HepG2 (cell line): ENCODE measurements around the gene SHF. TPM values are rescaled to one million over a fixed set of nuclear protein-coding genes. Genes with fewer than 3 reads are reported as not detected.

Experiments used
- CREM ChIP-seq, 2 experiments: sonication (generic) in 1 of 2; formaldehyde crosslinking in 1 of 2; IDR thresholded peaks; 2 replicates each; pipeline versions ENCODE4 v1.4.0 to v1.6.1; 2016 to 2020; ENCODE audit warnings: antibody characterized with exemption in 1 of 2, mild to moderate bottlenecking in 1 of 2, missing genetic modification reagents in 1 of 2
- DPF2 ChIP-seq: sonication (generic); formaldehyde crosslinking; IDR thresholded peaks from 2 replicates; pipeline ENCODE4 v1.4.0; 2020; ENCODE audit warnings: mild to moderate bottlenecking, low read depth, missing genetic modification reagents, borderline replicate concordance
- EP300 ChIP-seq, 3 experiments: sonication (generic) in 1 of 3; formaldehyde crosslinking in 1 of 3; IDR thresholded peaks; 2 replicates each; pipeline versions ENCODE4 v1.5.1 to v1.6.1; 2011 to 2020; ENCODE audit warnings: low read depth in 2 of 3, low read length in 2 of 3, borderline replicate concordance in 1 of 3, improper control_type of control experiment in 1 of 3, mild to moderate bottlenecking in 1 of 3, missing genetic modification reagents in 1 of 3, moderate library complexity in 1 of 3
- GABPB1 ChIP-seq: IDR thresholded peaks from 2 replicates; pipeline ENCODE4 v1.6.1; 2016; ENCODE audit warnings: mild to moderate bottlenecking, missing genetic modification reagents, moderate library complexity, missing compliant biosample characterization
- MAZ ChIP-seq, 2 experiments: sonication (generic) in 1 of 2; formaldehyde crosslinking in 1 of 2; IDR thresholded peaks; 2 replicates each; pipeline versions ENCODE4 v1.5.0 to v1.6.1; 2012 to 2020; ENCODE audit warnings: low read depth in 2 of 2, mild to moderate bottlenecking in 2 of 2, borderline replicate concordance in 1 of 2, improper control_type of control experiment in 1 of 2, low read length in 1 of 2, missing genetic modification reagents in 1 of 2, moderate library complexity in 1 of 2
- MIXL1 ChIP-seq: IDR thresholded peaks from 2 replicates; pipeline ENCODE4 v1.6.1; 2016
- REL ChIP-seq: sonication (generic); formaldehyde crosslinking; conservative IDR thresholded peaks from 2 replicates; pipeline ENCODE4 v1.8.0; 2022; ENCODE audit warnings: mild to moderate bottlenecking, missing genetic modification reagents, moderate library complexity
- RFX1 ChIP-seq: fragments of 450-650 bp; IDR thresholded peaks from 2 replicates; pipeline ENCODE4 v1.6.1; 2017
- SOX6 ChIP-seq, 2 experiments: fragments of 450-650 bp in 1 of 2; sonication (generic) in 1 of 2; formaldehyde crosslinking in 1 of 2; IDR thresholded peaks; 2 replicates each; pipeline versions ENCODE4 v1.4.0 to v1.6.1; 2017 to 2020; ENCODE audit warnings: antibody characterized with exemption in 1 of 2, mild to moderate bottlenecking in 1 of 2, missing genetic modification reagents in 1 of 2
- ZNF263 ChIP-seq: sonication (generic); formaldehyde crosslinking; IDR thresholded peaks from 2 replicates; pipeline ENCODE4 v1.4.0; 2020; ENCODE audit warnings: missing genetic modification reagents
- ZNF569 ChIP-seq: sonication (generic); formaldehyde crosslinking; IDR thresholded peaks from 2 replicates; pipeline ENCODE4 v1.5.0; 2020; ENCODE audit warnings: mild to moderate bottlenecking, missing genetic modification reagents, moderate library complexity, borderline replicate concordance
- ZNF761 ChIP-seq: sonication (generic); formaldehyde crosslinking; conservative IDR thresholded peaks from 2 replicates; pipeline ENCODE4 v1.4.0; 2020; ENCODE audit warnings: mild to moderate bottlenecking, missing genetic modification reagents
- polyA plus RNA-seq, 8 experiments: library from polyadenylated mRNA; depleted of rRNA in 3 of 8; stranded (reverse) in 7 of 8; unstranded in 1 of 8; fragments of >200 nt; fragmentation: Illumina TruSeq in 4 of 8; extraction: Trizol in 4 of 8; gene quantifications; 2 replicates each; pipeline versions ENCODE4 v1.2.1 to v1.2.3, GENCODE V29; 2011 to 2016; ENCODE audit warnings: low read depth in 4 of 8, missing spikeins in 1 of 8, mixed read lengths in 1 of 8; ENCODE audit not compliant: insufficient read depth in 1 of 8
- total RNA-seq, 5 experiments: library from RNA; depleted of rRNA; stranded (reverse); fragments of >200 nt; fragmentation: Illumina TruSeq; extraction: Trizol; gene quantifications; 2 replicates each; pipeline ENCODE4 v1.2.3, GENCODE V29; 2016; ENCODE audit warnings: low read depth in 1 of 5
- TF ChIP-seq, protein P1 (sequence below): sonication (generic); formaldehyde crosslinking; IDR thresholded peaks from 2 replicates; pipeline ENCODE4 v1.5.1; 2020; ENCODE audit warnings: missing genetic modification reagents, mild to moderate bottlenecking, borderline replicate concordance
- TF ChIP-seq, protein P2 (sequence below): sonication (generic); formaldehyde crosslinking; IDR thresholded peaks from 2 replicates; pipeline ENCODE4 v1.9.0; 2022; ENCODE audit warnings: low read depth, missing genetic modification reagents
- TF ChIP-seq, protein P3 (sequence below): sonication (generic); formaldehyde crosslinking; IDR thresholded peaks from 2 replicates; pipeline ENCODE4 v1.4.0; 2020; ENCODE audit warnings: mild to moderate bottlenecking, low read depth, missing genetic modification reagents
- TF ChIP-seq, protein P4 (sequence below): sonication (generic); formaldehyde crosslinking; IDR thresholded peaks from 2 replicates; pipeline ENCODE4 v1.4.0; 2020; ENCODE audit warnings: missing genetic modification reagents, borderline replicate concordance

Gene SHF
- total and polyA plus RNA-seq, 2 of the 13 experiments (the other 11 are each of a cell fraction or from before 2014, with no cell fraction given) = 20.9 to 25.5 TPM

DNA sequence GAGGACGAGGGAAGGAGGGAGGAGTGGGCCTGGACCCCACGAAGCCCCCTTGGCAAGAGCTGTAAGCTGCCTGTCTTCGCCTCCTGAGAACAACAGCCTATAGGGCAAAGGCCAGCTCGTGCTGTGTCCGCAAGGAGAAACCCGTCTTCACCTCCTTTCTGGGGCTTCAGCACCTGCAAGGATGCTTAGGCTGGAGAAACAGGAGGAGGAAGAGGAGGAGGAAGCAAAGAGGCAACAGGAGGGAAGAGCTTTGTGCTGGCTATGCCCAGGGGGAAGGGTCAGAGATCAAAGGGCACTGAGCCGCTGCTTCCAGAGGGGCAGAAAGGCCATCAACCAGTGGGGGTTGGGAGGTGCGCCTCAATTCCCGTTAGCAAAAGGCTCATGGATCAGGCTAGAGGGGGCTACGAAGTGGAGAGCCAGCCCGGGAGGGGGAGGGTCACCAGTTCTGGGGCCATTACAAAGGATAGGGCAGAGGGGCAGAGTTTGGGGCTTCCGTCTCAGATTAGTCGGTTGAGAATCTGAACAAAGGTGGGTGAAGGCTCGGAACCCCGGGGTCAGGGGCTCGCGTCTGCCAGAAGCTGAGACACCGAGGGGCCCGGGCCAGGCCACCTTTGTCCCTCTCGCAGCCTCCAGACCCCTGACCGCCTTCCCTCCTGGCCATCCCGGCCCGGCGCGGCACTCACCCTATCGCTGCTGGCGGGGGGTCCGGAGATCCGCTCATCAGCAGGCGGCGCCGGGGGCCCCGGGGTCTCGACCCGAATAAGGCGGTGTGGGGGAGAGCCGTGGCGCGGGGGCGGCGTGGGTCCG, 792 bp downstream of the SHF start (continued):
- peak in 1 of 2 experiments; percentile 33; a peak in 1 of 4 replicates for TF ChIP-seq EP300 (IDR thresholded peaks at IDR 0.05; ENCODE audit: low read depth in 2 of 2, low read length in 2 of 2)
- TF ChIP-seq EP300 (CRISPR knock-in tag; IDR thresholded peaks at IDR 0.05; ENCODE audit: borderline replicate concordance) = no peak
- TF ChIP-seq ZNF263 (CRISPR knock-in tag) = peak; percentile 74
- no peak for TF ChIP-seq DPF2
- no peak for TF ChIP-seq MIXL1
- no peak for TF ChIP-seq GABPB1 (CRISPR knock-in tag)
- no peak for TF ChIP-seq RFX1
- TF ChIP-seq, protein P1, sequence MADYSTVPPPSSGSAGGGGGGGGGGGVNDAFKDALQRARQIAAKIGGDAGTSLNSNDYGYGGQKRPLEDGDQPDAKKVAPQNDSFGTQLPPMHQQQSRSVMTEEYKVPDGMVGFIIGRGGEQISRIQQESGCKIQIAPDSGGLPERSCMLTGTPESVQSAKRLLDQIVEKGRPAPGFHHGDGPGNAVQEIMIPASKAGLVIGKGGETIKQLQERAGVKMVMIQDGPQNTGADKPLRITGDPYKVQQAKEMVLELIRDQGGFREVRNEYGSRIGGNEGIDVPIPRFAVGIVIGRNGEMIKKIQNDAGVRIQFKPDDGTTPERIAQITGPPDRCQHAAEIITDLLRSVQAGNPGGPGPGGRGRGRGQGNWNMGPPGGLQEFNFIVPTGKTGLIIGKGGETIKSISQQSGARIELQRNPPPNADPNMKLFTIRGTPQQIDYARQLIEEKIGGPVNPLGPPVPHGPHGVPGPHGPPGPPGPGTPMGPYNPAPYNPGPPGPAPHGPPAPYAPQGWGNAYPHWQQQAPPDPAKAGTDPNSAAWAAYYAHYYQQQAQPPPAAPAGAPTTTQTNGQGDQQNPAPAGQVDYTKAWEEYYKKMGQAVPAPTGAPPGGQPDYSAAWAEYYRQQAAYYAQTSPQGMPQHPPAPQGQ (CRISPR knock-in tag) = no peak
- TF ChIP-seq, protein P2, sequence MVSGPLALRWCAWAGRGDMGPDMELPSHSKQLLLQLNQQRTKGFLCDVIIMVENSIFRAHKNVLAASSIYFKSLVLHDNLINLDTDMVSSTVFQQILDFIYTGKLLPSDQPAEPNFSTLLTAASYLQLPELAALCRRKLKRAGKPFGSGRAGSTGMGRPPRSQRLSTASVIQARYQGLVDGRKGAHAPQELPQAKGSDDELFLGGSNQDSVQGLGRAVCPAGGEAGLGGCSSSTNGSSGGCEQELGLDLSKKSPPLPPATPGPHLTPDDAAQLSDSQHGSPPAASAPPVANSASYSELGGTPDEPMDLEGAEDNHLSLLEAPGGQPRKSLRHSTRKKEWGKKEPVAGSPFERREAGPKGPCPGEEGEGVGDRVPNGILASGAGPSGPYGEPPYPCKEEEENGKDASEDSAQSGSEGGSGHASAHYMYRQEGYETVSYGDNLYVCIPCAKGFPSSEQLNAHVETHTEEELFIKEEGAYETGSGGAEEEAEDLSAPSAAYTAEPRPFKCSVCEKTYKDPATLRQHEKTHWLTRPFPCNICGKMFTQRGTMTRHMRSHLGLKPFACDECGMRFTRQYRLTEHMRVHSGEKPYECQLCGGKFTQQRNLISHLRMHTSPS (CRISPR knock-in tag) = 0 out of 2 replicates have a peak, but pooled peaks have one; percentile 54
- no peak for TF ChIP-seq MAZ (IDR thresholded peaks at IDR 0.05; ENCODE audit: borderline replicate concordance, low read depth, low read length)
- no peak for TF ChIP-seq MAZ (CRISPR knock-in tag; IDR thresholded peaks at IDR 0.05; ENCODE audit: low read depth)
- TF ChIP-seq CREM (IDR thresholded peaks at IDR 0.05) = peak; percentile 17; the same call in 1 of the 2 replicates
- no peak for TF ChIP-seq CREM (CRISPR knock-in tag; IDR thresholded peaks at IDR 0.05)
- TF ChIP-seq REL (CRISPR knock-in tag) = no peak
- TF ChIP-seq, protein P3, sequence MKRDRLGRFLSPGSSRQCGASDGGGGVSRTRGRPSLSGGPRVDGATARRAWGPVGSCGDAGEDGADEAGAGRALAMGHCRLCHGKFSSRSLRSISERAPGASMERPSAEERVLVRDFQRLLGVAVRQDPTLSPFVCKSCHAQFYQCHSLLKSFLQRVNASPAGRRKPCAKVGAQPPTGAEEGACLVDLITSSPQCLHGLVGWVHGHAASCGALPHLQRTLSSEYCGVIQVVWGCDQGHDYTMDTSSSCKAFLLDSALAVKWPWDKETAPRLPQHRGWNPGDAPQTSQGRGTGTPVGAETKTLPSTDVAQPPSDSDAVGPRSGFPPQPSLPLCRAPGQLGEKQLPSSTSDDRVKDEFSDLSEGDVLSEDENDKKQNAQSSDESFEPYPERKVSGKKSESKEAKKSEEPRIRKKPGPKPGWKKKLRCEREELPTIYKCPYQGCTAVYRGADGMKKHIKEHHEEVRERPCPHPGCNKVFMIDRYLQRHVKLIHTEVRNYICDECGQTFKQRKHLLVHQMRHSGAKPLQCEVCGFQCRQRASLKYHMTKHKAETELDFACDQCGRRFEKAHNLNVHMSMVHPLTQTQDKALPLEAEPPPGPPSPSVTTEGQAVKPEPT (CRISPR knock-in tag) = no peak
- TF ChIP-seq, protein P4, sequence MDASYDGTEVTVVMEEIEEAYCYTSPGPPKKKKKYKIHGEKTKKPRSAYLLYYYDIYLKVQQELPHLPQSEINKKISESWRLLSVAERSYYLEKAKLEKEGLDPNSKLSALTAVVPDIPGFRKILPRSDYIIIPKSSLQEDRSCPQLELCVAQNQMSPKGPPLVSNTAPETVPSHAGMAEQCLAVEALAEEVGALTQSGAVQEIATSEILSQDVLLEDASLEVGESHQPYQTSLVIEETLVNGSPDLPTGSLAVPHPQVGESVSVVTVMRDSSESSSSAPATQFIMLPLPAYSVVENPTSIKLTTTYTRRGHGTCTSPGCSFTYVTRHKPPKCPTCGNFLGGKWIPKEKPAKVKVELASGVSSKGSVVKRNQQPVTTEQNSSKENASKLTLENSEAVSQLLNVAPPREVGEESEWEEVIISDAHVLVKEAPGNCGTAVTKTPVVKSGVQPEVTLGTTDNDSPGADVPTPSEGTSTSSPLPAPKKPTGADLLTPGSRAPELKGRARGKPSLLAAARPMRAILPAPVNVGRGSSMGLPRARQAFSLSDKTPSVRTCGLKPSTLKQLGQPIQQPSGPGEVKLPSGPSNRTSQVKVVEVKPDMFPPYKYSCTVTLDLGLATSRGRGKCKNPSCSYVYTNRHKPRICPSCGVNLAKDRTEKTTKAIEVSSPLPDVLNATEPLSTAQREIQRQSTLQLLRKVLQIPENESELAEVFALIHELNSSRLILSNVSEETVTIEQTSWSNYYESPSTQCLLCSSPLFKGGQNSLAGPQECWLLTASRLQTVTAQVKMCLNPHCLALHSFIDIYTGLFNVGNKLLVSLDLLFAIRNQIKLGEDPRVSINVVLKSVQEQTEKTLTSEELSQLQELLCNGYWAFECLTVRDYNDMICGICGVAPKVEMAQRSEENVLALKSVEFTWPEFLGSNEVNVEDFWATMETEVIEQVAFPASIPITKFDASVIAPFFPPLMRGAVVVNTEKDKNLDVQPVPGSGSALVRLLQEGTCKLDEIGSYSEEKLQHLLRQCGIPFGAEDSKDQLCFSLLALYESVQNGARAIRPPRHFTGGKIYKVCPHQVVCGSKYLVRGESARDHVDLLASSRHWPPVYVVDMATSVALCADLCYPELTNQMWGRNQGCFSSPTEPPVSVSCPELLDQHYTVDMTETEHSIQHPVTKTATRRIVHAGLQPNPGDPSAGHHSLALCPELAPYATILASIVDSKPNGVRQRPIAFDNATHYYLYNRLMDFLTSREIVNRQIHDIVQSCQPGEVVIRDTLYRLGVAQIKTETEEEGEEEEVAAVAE (CRISPR knock-in tag) = no peak
- TF ChIP-seq ZNF569 (CRISPR knock-in tag) = no peak
- no peak for TF ChIP-seq SOX6 (IDR thresholded peaks at IDR 0.05)
- TF ChIP-seq SOX6 (CRISPR knock-in tag; IDR thresholded peaks at IDR 0.05) = peak; percentile 48; the same call in 1 of the 2 replicates
- 0 out of 2 replicates have a peak, but pooled peaks have one; percentile 58 for TF ChIP-seq ZNF761 (CRISPR knock-in tag)
